WERI-Rb-1 (cell line): ENCODE measurements around the gene LRSAM1.

Experiments used
- DNase-seq: peaks from one replicate; pipeline ENCODE4 v3.0.0-alpha.2; 2020
- H3K27ac ChIP-seq: fragments of 250-450 bp; sonication (Bioruptor Pico); 2 replicates; pipeline ENCODE4 v1.5.1; 2020; ENCODE audit warnings: mild to moderate bottlenecking, moderate library complexity
- H3K27me3 ChIP-seq: fragments of 250-450 bp; sonication (Bioruptor Pico); 2 replicates; pipeline ENCODE4 v1.5.1; 2021; ENCODE audit warnings: mild to moderate bottlenecking, low read depth, moderate library complexity; ENCODE audit not compliant: insufficient read depth, severe bottlenecking
- H3K36me3 ChIP-seq: fragments of 250-450 bp; sonication (Bioruptor Pico); 2 replicates; pipeline ENCODE4 v1.5.1; 2020; ENCODE audit warnings: mild to moderate bottlenecking, moderate library complexity
- H3K4me3 ChIP-seq: 2 replicates; pipeline ENCODE4 v1.5.1; 2011; ENCODE audit warnings: low read depth, mild to moderate bottlenecking, control low read depth, low read length
- H3K9me3 ChIP-seq: fragments of 250-450 bp; sonication (Bioruptor Pico); 2 replicates; pipeline ENCODE4 v1.5.1; 2021; ENCODE audit warnings: mild to moderate bottlenecking, moderate library complexity; ENCODE audit not compliant: severe bottlenecking
- CTCF ChIP-seq: IDR thresholded peaks from 2 replicates; pipeline ENCODE4 v1.5.1; 2011; ENCODE audit warnings: low read depth, mild to moderate bottlenecking, control low read depth, inconsistent platforms, low read length

Gene LRSAM1

GRCh38 chr9:127406799-127407491 lies 44.4 kb upstream of the LRSAM1 start:
- Histone ChIP-seq H3K4me3 (no peak overlapping the region), H3K9me3 (no peaks in the 10 kb centered on the region), H3K36me3 (peaks cover 82% of the 10 kb centered on the region), H3K27ac (0 out of 2 replicates have a peak overlapping the region, but pooled peaks have one; percentile 13), H3K27me3 (no peaks in the 10 kb centered on the region)
- peak; percentile 36 for TF ChIP-seq CTCF
- DNase-seq, result no peak

- H3K36me3 ChIP-seq, result peaks cover 82% of the 10 kb centered on the region
- no peak overlapping the region for H3K4me3 ChIP-seq
- DNase-seq, result no peak
- H3K9me3 ChIP-seq, result no peaks in the 10 kb centered on the region
- H3K27me3 ChIP-seq, result no peaks in the 10 kb centered on the region
- TF ChIP-seq CTCF, result no peak
- 0 out of 2 replicates have a peak overlapping the region, but pooled peaks have one; percentile 13 for H3K27ac ChIP-seq
Observed at GRCh38 chr9:127407492-127407843, 43.8 kb upstream of the LRSAM1 start.

- H3K27ac ChIP-seq, result no peak overlapping the region
- peaks cover 59% of the 10 kb centered on the region for H3K36me3 ChIP-seq
- no peak overlapping the region for H3K4me3 ChIP-seq
- no peaks in the 10 kb centered on the region for H3K9me3 ChIP-seq
- no peak for TF ChIP-seq CTCF
- no peak for DNase-seq
- H3K27me3 ChIP-seq, result no peaks in the 10 kb centered on the region
Observed at GRCh38 chr9:127411122-127411521, 40.2 kb upstream of the LRSAM1 start.

GRCh38 chr9:127415141-127415540 lies 36.2 kb upstream of the LRSAM1 start:
- no peaks in the 10 kb centered on the region for H3K27me3 ChIP-seq
- no peaks in the 10 kb centered on the region for H3K9me3 ChIP-seq
- DNase-seq, result no peak
- peaks cover 33% of the 10 kb centered on the region for H3K36me3 ChIP-seq
- H3K27ac ChIP-seq, result peak overlapping the region; percentile 48
- H3K4me3 ChIP-seq, result no peak overlapping the region; the same call in 1 of the 2 replicates
- TF ChIP-seq CTCF, result no peak

GRCh38 chr9:127415657-127416056 lies 35.7 kb upstream of the LRSAM1 start:
- Histone ChIP-seq H3K27ac (no peak overlapping the region), H3K4me3 (no peak overlapping the region), H3K9me3 (no peaks in the 10 kb centered on the region), H3K36me3 (peaks cover 30% of the 10 kb centered on the region), H3K27me3 (no peaks in the 10 kb centered on the region)
- TF ChIP-seq CTCF, result no peak
- DNase-seq, result no peak
